Keratinocyte (primary cell): Measurements from ENCODE around the gene ARL13B. TPM values are rescaled to one million over a fixed set of nuclear protein-coding genes. Genes with fewer than 3 reads are reported as not detected.

Source experiments
- DNase-seq: peaks from one replicate; pipeline ENCODE4 v3.0.0-alpha.2; 2011; ENCODE audit warnings: low read depth, missing footprints, low spot score
- FAIRE-seq: peaks from 2 replicates; lab custom pipeline; 2011; peaks lifted over from hg19 to GRCh38; lab: Jason Lieb, UNC
- H2AFZ ChIP-seq: 2 replicates; pipeline ENCODE4 v1.6.0; 2012; ENCODE audit warnings: low read length, control low read depth, inconsistent platforms; ENCODE audit not compliant: control insufficient read depth
- H3K27ac ChIP-seq: 2 replicates; pipeline ENCODE4 v1.5.1; 2011; ENCODE audit warnings: low read length; ENCODE audit not compliant: control insufficient read depth, insufficient read depth
- H3K27me3 ChIP-seq: 3 replicates; pipeline ENCODE4 v1.6.0; 2011; ENCODE audit warnings: low read length; ENCODE audit not compliant: control insufficient read depth, insufficient read depth; ENCODE audit errors: extremely low read depth
- H3K36me3 ChIP-seq, 2 experiments: 2 replicates in 1 of 2; 3 replicates in 1 of 2; pipeline ENCODE4 v1.5.1; 2011; ENCODE audit warnings: low read length in 2 of 2, mild to moderate bottlenecking in 1 of 2; ENCODE audit not compliant: control insufficient read depth in 2 of 2, insufficient read depth in 2 of 2; ENCODE audit errors: extremely low read depth in 1 of 2
- H3K4me1 ChIP-seq: 3 replicates; pipeline ENCODE4 v1.5.1; 2011; ENCODE audit warnings: low read length; ENCODE audit not compliant: control insufficient read depth, insufficient read depth; ENCODE audit errors: extremely low read depth
- H3K4me2 ChIP-seq: 3 replicates; pipeline ENCODE4 v1.6.0; 2011; ENCODE audit warnings: low read depth, low read length; ENCODE audit not compliant: control insufficient read depth, insufficient read depth; ENCODE audit errors: extremely low read depth
- H3K4me3 ChIP-seq, 3 experiments: fragments of 200-600 bp in 1 of 3; sonication (generic) in 1 of 3; 2 replicates in 2 of 3; 3 replicates in 1 of 3; pipeline ENCODE4 v1.5.1; 2011 to 2016; ENCODE audit warnings: low read length in 3 of 3, mild to moderate bottlenecking in 3 of 3, control low read depth in 2 of 3, inconsistent platforms in 1 of 3, low read depth in 1 of 3, mixed read lengths in 1 of 3, mixed run types in 1 of 3, moderate library complexity in 1 of 3; ENCODE audit not compliant: control insufficient read depth in 2 of 3, insufficient read depth in 2 of 3; ENCODE audit errors: extremely low read depth in 1 of 3
- H3K79me2 ChIP-seq: 2 replicates; pipeline ENCODE4 v1.6.0; 2012; ENCODE audit warnings: low read length; ENCODE audit not compliant: control insufficient read depth, insufficient read depth
- H3K9ac ChIP-seq: 3 replicates; pipeline ENCODE4 v1.6.0; 2011; ENCODE audit warnings: low read length; ENCODE audit not compliant: control insufficient read depth, insufficient read depth; ENCODE audit errors: extremely low read depth
- H3K9me1 ChIP-seq: 3 replicates; pipeline ENCODE4 v1.6.0; 2011; ENCODE audit warnings: low read length; ENCODE audit not compliant: control insufficient read depth, insufficient read depth; ENCODE audit errors: extremely low read depth
- H3K9me3 ChIP-seq: 2 replicates; pipeline ENCODE4 v1.5.1; 2012; ENCODE audit warnings: low read depth, low read length; ENCODE audit not compliant: control insufficient read depth
- H4K20me1 ChIP-seq: 3 replicates; pipeline ENCODE4 v1.6.0; 2011; ENCODE audit warnings: low read length; ENCODE audit not compliant: control insufficient read depth, insufficient read depth; ENCODE audit errors: extremely low read depth
- CTCF ChIP-seq, 3 experiments: IDR thresholded peaks in 1 of 3; conservative IDR thresholded peaks in 1 of 3; optimal IDR thresholded peaks in 1 of 3; 2 replicates in 2 of 3; 3 replicates in 1 of 3; pipeline versions ENCODE3 to v1.5.1; 2011; ENCODE audit warnings: low read length in 3 of 3, mild to moderate bottlenecking in 3 of 3, moderate library complexity in 2 of 3, control low read depth in 1 of 3, inconsistent platforms in 1 of 3; ENCODE audit not compliant: insufficient read depth in 2 of 3; ENCODE audit errors: extremely low read depth in 1 of 3
- EZH2 ChIP-seq: IDR thresholded peaks from one replicate; pipeline ENCODE4 v1.6.1; 2012; ENCODE audit warnings: inconsistent platforms, mild to moderate bottlenecking, low read length, moderate library complexity
- dilution Hi-C: fragments of 300-500 bp; cut with MboI; formaldehyde crosslinking; loops from one replicate; pipeline ENCODE4 v1.7.0; 2020; ENCODE audit warnings: low sequenced_read_pairs; ENCODE audit not compliant: extremely low pct_ligation_motif_present
- polyA plus RNA-seq, 5 experiments: library from polyadenylated mRNA; depleted of rRNA in 3 of 5; stranded (reverse) in 3 of 5; stranded (forward) in 1 of 5; unstranded in 1 of 5; fragments of >200 nt; gene quantifications; 1 replicate in 1 of 5; 2 replicates in 3 of 5; 3 replicates in 1 of 5; pipeline versions ENCODE4 v1.2.1 to v1.2.3, GENCODE V29; 2011 to 2012; ENCODE audit warnings: missing spikeins in 2 of 5, low read depth in 1 of 5, low replicate concordance in 1 of 5

The ARL13B gene
- polyA plus RNA-seq, 1 donor (not counting 4 experiments of a cell fraction or from before 2014, with no cell fraction given), result 6.8 TPM

GRCh38 chr3:93969997-93970396 lies 10.0 kb upstream of the ARL13B start:
- FAIRE-seq, result no peak
- dilution Hi-C loops, result no loop called here
- no peak overlapping the region for H3K27ac ChIP-seq

GRCh38 chr3:93973131-93974126 lies 6.5 kb upstream of the ARL13B start, which contains the start of gene PROS1:
Gene PROS1, minus strand, starts transcription at chr3:93973896. Its CDS starts 147 bp downstream, at chr3:93973749.
- H3K79me2 ChIP-seq, result no peaks in the 10 kb centered on the region
- DNase-seq (no peak), FAIRE-seq (peak; percentile 63)
- TF ChIP-seq CTCF (optimal IDR thresholded peaks at IDR 0.05 in 1 of 3, IDR thresholded peaks at IDR 0.05 in 1 of 3, conservative IDR thresholded peaks at IDR 0.05 in 1 of 3; ENCODE audit: extremely low read depth in 1 of 3, insufficient read depth in 2 of 3, low read length in 3 of 3) (peak in 1 of 3 experiments; percentile 21), EZH2 (no peak)
- no peaks in the 10 kb centered on the region for H3K27me3 ChIP-seq
- H3K9ac ChIP-seq, result peak within 1 kb of the TSS; percentile 73
- peak within 1 kb of the TSS; percentile 97 for H3K4me2 ChIP-seq
- H3K9me1 ChIP-seq, result no peaks in the 10 kb centered on the region
- H3K9me3 ChIP-seq, result no peaks in the 10 kb centered on the region
- no peaks in the 10 kb centered on the region for H3K36me3 ChIP-seq
- H2AFZ ChIP-seq, result peak within 1 kb of the TSS; percentile 100
- no peaks in the 10 kb centered on the region for H4K20me1 ChIP-seq
- dilution Hi-C loops, result no loop called here
- peak within 1 kb of the TSS; percentile 40 for H3K27ac ChIP-seq
- peaks cover 4% of the 10 kb centered on the region for H3K4me1 ChIP-seq
- peak within 1 kb of the TSS; percentile 45 to 86 (median 78) for H3K4me3 ChIP-seq

More at GRCh38 chr3:93969997-93970396, 10.0 kb upstream of the ARL13B start:
- Histone ChIP-seq H3K9me3 (no peaks in the 10 kb centered on the region), H3K4me2 (no peak overlapping the region), H2AFZ (no peak overlapping the region), H3K4me1 (peaks cover 4% of the 10 kb centered on the region), H3K36me3 (no peaks in the 10 kb centered on the region), H4K20me1 (no peaks in the 10 kb centered on the region), H3K9me1 (no peaks in the 10 kb centered on the region), H3K79me2 (no peaks in the 10 kb centered on the region), H3K9ac (no peak overlapping the region), H3K27me3 (no peaks in the 10 kb centered on the region), H3K4me3 (no peak overlapping the region)
- TF ChIP-seq CTCF (optimal IDR thresholded peaks at IDR 0.05 in 1 of 3, IDR thresholded peaks at IDR 0.05 in 1 of 3, conservative IDR thresholded peaks at IDR 0.05 in 1 of 3; ENCODE audit: extremely low read depth in 1 of 3, insufficient read depth in 2 of 3, low read length in 3 of 3) (no peak), EZH2 (no peak)
- DNase-seq, result no peak
